Activated CD4-positive, alpha-beta T cell treated with anti-CD3 and anti-CD28 coated beads, Interleukin-2, amount 50 U/mL, for 1 hour (primary cell): ENCODE measurements around the gene DENND6A.
"Not testable (repeated sequence)": the region's sequence is repeated elsewhere in the genome, so short reads cannot be mapped to it uniquely, and the experiment has no call there.

Source experiments
- DNase-seq: peaks from one replicate; pipeline ENCODE4 v3.0.0-alpha.2; 2020

DENND6A gene, protein sequence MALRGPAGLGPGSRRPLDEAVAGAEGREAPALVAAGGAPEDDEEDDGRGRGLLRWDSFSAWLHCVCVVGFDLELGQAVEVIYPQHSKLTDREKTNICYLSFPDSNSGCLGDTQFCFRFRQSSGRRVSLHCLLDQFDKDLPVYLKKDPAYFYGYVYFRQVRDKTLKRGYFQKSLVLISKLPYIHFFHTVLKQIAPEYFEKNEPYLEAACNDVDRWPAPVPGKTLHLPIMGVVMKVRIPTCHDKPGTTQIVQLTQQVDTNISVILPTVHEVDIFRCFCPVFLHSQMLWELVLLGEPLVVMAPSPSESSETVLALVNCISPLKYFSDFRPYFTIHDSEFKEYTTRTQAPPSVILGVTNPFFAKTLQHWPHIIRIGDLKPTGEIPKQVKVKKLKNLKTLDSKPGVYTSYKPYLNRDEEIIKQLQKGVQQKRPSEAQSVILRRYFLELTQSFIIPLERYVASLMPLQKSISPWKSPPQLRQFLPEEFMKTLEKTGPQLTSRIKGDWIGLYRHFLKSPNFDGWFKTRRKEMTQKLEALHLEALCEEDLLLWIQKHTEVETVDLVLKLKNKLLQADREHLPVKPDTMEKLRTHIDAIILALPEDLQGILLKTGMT

DNA sequence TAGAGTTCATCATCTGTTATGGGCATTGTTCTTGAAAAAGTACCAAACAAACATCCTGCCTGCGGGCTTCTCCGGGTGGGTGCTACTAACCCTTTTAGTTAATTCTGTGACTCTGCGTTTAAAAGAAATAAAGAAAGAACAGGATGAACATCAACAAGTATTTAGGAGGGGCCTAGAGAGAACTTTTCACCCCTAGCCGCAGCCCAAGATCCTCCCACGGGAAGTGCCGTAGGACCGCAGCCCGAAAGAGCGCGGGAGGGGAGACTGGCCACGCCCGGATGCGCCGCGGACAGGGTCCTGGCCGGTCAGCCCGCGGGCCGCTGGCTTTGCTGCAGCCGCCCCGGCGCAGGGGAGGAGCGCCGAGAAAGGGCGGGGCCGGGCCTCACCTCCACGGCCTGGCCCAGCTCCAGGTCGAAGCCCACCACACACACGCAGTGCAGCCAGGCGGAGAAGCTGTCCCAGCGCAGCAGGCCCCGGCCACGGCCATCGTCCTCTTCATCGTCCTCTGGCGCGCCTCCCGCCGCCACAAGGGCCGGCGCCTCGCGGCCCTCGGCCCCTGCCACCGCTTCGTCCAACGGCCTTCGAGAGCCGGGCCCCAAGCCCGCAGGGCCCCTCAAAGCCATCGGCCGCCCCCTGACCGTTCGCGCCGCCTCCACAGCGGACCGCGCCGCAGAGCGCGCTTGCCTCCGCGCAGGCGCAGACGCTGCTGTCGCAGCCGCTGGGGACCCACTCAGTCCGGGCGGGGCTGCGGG is at the start of gene DENND6A:
Gene DENND6A, minus strand, starts transcription at position 682 of the 752 bp plus-strand sequence. Its CDS starts 59 bp downstream, at position 623.
- peak; percentile 94 for DNase-seq

DNA sequence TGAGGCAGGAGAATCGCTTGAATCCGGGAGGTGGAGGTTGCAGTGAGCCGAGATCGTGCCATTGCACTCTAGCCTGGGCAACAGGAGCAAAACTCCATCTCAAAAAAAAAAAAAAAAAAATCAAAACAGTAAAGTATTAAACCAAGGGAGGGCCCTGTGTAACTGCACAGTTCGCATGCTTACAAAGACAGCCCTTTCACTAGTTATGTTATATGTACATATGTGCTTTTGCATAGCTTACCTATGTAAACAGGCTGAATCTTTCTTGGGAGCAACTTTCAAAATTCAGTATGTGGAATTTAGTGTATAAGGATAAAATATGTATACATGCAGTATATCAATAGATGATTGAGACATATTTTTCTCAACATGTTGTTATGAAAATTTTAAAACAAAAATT is 47.1 kb upstream of the DENND6A start:
- no peak for DNase-seq

DNA sequence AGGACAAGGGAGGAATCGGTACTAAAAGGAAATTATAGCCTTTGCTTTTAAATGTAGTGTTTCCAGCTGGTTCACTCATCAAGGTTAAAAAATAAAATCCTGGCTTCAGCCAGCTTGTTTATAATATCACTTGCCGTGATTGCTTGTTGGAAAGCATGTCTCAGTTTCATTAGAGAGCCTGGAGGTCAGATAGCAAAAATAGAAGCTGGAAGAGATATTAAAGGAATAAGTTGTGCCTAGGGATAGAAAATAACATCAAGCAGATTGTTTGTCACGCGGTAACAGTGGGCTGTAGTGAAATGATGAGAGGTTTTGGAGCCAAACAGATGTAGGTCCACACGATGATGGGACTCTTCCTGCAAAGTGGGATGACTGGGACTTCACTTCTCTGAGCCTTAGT is 45.5 kb upstream of the DENND6A start:
- no peak for DNase-seq

DNA sequence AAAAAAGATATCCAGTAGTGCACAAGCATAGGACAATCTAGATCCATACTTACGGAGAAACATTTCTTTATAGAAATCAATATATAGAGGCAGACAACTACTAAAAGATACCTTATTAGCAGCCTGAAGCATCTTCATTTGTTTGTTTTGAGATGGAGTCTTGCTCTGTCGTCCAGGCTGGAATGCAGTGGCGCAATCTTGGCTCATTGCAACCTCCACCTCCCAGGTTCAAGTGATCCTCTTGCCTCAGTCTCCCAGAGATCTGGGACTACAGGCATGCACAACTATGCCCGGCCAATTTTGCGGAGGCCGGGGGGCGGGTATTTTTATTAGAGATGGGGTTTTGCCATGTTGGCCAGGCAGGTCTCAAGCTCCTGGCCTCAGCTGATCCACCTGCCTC is 45.0 kb upstream of the DENND6A start:
- no peak for DNase-seq

DNA sequence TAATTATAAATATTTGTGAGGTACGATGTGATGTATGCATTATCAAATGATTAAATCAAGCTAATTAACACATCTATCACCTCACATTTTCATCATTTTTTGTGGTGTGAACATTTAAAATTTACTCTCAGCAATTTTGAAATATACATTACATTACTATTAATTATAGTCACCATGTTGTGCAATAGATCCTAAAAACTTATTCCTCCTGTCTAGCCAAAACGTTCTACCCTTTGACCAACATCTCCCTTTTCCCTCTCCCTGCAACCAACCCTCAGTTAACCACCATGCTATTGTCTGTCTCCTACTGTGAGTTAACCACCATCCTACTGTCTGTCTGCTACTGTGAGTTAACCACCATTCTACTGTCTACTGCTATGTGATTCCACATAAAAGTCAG is 42.5 kb upstream of the DENND6A start:
- DNase-seq: no peak

DNA sequence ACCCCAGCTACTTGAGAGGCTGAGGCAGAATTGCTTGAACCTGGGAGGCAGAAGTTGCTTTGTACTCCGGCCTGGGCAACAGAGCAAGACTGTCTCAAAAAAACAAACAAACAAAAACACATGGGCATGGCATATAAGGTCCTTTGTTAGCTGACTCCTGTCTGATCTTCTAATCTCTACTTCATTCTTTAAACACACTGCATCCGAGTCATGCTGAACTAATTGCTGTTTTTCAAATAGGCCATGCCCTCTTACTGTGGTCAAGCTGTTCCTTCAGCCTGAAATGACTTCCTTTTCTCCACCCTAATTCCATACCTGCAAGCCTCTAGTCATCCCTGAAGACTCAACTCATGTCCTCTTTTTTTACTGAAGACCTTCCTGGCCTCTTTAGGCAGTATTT is 40.9 kb upstream of the DENND6A start:
- no peak for DNase-seq

DNA sequence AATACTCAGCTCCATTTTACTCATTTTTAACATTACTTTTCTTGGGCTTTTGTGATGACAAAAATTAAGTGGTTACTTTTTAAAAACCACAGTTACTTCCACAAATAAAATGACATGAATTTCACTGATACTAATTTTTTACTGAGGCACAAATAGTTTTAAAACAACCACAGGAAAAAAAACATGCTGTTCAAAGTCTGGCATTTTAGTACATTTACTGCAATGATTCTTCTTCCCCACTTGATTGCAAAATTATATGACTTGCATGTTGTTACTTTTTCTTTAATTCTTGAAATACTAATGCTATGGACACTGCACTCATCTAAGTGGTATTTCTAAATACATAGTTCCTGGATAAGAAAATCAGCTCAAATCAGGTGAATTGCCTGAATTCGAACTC is 38.4 kb upstream of the DENND6A start:
- DNase-seq: no peak

DNA sequence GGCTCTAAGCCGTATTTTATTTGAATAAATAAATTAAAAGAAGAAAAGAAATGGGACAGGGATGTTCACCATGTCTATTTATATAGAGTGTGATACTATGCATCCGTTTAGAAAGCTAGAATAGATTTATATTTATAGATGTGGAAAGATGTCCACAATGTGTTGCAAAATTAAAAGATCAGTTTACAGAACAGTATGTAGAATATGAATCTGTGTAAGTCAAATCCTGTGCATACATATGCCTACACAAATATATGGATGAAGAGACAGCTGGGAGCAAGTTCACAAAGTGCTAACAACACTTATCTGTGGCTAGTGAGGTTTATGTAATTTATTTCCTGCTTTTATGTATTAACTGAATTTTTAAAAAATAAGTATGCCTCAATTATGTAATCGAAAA is 37.8 kb upstream of the DENND6A start:
- no peak for DNase-seq

DNA sequence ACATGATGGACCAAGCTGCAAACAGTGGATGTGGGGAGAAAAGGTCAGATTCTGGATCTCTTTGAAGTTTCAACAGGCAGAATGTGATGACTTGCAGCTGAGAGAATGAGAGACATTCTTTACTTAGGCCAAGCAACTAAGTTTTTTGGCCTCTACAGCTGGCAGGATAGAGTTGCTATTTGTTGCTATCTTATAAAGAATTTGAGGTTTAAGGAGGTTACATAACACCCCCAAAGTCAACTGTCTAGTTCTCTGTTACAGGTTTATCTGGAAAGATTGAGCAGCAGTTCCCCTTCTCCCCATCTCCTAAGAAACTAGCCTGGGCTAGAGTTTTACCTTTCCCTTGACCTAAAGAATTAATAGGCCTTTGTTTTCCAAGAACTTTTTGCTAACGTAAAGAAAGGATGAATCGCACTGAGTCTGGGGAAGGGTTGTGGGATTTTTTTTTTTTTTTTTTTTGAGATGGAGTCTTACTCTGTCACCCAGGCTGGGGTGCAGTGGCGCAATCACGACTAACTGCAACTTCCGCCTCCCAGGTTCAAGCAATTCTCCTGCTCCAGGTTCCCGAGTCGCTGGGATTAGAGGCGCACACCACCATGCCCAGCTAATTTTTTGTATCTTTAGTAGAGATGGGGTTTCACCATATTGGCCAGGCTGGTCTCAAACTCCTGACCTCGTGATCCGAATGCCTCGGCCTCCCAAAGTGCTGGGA is 36.6 kb upstream of the DENND6A start:
- no peak for DNase-seq

DNA sequence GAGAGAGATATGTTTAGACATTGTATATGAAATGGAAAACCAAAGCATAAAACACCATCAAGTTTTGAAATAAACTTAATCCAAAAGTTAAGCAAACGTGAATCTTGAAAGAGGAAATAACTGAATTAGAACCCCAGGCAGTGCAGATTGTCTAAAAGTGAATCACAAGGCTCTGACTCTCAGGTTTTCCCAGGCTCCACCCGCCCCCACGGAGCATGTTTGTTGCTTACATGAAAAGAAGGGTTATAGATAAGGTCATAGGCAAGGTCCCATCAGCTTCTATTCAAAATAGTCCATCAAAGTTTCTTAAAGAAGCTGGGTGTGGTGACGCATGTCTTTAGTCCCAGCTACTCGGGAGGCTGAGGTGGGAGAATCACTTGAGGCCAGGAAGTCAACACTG is 34.2 kb upstream of the DENND6A start:
- DNase-seq: no peak

DNA sequence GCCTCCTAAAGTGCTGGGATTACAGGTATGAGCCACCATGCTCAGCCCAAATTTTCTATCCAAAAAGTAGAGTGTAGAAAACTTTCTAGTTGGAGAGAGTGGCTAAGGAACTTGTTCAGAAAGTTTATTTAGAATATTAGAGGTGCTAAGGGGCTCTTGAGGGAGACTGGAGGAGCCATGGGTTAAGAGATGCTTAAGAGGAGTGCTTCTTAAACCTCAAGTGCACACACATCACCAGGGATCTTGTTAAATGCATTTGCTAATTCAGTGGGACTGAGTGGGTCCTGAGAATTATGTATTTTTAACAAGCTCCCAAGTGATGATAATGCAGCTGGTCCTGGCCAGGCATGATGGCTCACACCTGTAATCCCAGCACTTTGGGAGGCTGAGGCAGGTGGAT is 33.5 kb upstream of the DENND6A start:
- no peak for DNase-seq

DNA sequence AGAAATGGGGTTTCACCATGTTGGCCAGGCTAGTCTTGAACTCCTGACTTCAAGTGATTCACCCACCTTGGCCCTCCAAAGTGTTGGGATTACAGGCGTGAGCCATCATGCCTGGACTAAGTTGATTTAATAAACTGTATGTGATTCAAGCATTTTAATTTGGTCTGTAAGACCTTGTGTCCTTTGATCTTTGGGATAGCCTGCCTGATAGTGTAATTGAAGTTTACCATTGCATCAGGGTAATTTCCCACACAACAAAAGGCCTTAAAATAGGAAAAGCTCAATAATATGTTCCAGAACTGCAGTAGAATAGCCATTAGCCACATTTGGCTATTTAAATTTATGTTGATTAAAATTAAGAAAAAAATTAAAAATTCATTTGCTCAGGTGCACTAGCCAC is 25.2 kb upstream of the DENND6A start:
- no peak for DNase-seq

DNA sequence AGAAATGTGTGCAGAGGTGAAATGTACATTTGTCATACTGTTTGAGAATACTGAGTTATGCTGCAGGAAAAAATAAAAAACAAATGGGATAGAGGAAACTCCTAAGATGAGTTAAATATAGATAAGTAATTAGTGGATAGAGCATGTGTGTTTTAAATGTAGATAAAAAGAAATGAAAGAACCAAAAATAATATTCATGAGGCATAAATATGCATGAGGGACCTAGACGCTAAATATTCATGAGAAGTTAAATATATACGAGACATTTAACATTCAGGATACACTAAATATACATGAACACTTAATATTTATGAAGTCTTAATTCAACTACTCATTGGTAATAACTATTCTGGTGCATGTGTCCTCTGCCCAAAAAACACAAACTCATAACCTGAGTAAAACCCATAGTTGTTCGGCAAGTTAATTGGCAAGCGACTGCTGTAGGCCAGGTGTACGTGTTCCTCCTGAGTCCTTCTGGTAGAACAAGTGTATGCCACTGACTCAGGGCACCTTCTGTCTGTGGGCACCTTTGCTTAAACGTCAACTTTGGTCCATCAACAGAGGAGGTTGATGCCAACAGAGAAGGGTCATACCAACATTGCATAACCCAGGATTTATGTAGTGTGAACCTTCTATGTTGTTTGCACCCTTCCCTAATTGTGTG is 24.5 kb upstream of the DENND6A start:
- no peak for DNase-seq

DNA sequence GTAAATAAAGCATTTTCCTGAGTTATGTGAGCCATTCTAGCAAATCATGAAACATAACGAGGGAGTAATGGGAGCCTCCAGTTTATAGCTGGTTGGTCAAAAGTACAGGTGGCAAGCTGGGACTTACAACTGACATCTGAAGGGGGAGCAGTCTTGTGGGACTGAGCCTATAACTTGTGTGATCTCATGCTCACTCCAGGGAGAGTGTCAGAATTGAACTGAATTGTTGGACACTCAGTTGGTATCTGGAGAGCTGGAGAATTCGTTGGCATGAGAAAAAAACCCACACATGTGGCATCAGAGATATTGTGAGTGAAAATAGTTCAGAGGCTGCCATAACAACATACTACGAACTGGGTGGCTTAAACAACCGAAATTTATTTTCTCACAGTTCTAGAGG is 22.8 kb upstream of the DENND6A start:
- no peak for DNase-seq

DNA sequence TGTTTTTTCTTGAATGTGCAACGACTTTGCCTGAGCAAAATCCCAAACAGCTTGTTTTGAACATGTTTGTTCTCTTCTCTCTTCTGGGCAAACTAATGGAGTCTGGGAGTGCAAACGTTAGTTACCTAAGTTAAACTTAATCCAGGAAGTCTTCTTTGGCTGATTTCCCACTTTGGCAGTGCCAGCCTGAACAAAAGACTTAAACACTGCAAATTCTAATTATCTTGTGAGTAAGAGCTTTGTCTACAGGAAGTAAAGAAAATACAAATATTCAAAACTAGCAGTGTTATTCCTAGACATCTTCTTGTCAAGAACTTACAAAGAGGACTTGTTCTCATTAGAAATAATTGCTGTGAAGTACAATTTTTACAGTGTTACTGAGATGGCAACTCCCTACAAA is 16.7 kb upstream of the DENND6A start:
- no peak for DNase-seq

DNA sequence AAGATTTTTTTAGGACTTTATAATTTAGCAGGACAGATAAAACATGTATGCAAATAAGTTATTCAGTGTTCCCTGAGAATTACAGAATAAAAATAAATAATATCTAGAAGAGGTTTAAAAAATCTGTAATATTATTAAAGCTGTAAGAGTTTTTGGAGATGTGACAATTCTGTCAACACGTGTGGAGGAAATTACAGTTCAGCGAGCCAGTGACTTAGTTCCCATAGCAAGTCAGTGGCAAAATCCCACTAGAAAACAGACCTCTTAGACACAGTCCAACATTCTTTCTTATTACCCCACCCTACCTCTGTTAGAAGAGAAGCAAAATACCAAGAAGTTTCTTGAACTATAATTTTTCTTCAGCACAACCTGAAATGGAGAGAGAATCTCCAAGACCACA is 16.2 kb upstream of the DENND6A start:
- DNase-seq: no peak

DNA sequence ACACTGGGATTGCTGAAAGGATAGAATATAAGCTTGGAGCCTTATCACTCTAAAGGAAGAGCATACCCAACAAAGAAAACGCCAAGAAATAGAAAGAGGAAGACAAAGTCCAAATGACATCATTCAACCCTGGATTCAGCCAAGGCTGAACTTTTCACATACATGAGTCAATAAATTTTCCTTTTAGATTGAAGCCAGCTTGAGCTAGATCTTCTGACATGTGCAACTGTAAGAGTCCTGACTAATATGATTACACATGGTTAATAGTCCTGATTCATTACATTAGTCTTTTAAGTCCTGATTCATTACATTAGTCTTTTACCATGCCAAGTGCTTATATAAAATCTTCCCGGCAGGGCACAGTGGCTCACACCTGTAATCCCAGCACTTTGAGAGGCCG is 13.6 kb upstream of the DENND6A start:
- no peak for DNase-seq

DNA sequence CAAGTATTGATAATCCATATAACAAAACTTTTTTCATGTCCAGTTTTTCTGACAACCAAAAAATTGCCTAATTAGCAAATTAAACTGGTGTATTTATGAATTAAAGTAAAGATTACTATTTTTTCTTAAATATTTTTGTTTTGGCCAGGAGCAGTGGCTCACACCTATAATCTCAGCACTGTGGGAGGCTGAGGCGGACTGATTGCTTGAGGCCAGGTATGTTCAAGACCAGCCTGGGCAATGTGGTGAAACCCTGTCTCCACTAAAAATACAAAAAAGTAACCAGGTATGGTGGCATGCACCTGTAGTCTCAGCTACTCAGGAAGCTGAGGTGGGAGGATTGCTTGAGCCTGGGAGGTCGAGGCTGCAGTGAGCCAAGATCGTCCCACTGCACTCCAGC is 12.5 kb upstream of the DENND6A start:
- DNase-seq: not testable (repeated sequence)

DNA sequence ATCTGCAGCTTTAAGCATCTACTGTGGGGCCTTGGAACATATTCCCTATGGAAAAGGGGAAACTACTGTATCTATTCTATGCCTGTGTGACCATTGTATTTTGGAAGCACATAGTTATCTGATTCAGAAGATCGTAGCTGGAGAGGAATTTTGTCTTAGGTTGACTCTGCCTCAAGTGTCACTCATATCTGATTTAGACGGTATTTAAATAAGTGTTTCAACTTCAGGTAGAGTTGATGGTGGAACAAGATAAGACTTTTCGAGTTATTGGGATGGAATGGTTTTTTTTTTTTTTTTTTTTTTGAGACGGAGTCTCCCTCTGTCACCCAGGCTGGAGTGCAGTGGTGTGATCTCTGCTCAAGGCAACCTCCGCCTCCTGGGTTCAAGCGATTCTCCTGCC is 8.9 kb upstream of the DENND6A start:
- DNase-seq: no peak

DNA sequence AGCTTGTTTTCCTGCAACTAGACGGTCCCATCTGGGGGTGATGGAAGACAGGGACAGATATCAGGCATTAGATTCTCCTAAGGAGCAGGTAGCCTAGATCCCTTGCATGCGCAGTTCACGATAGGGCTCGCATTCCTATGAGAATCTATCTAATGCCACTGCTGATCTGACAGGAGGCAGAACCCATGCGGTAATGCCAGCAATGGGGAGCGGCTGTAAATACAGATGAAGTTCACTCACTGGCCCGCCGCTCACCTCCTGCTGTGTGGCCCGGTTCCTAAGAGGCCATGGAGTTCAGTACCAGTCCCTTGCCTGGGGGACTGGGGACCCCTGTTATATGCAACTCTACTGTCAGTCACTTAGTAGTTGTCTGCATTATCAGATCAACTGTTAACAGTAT is 7.9 kb upstream of the DENND6A start:
- DNase-seq: no peak

DNA sequence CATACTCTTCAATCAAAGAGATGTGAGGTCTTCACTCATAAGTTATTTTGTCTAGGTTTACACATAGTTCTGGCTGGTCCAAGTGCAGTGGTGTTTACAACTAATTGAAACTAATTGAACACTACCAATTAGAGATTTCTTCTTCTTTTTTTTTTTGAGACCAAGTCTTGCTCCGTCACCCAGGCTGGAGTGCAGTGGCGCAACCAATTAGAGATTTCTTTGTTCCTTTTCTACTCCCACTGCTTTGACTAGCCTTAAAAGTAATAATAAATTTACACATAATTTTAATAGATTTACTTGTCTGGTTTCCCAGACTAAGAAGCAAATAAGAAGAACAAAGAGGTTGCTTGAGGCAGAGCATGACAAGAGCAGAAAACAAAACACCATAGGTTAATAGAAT is 6.7 kb upstream of the DENND6A start:
- DNase-seq: no peak

DNA sequence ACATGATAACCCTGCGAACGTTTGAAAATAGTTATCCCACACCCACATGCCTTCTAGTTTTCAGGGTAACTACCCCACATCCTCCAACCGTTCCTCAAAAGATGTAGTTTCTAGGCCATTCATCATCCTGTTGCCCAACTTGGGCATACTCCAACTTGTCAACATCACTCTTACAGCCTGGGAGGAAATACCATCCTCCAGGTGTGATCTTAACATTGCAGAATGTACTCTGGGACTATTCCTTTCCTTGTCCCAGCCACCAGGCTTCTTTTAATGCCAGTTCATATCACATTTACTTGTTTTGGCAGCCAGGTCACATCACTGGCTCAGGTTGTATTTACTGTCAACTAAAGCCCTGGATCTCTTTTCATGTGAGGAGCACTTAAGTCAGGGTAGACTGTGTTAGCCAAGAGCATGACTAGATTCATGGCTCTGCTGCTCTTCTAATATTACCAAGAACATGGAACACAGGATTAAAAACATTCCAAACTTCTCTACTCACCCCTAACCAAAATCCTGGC is 4.0 kb upstream of the DENND6A start:
- DNase-seq: no peak

DNA sequence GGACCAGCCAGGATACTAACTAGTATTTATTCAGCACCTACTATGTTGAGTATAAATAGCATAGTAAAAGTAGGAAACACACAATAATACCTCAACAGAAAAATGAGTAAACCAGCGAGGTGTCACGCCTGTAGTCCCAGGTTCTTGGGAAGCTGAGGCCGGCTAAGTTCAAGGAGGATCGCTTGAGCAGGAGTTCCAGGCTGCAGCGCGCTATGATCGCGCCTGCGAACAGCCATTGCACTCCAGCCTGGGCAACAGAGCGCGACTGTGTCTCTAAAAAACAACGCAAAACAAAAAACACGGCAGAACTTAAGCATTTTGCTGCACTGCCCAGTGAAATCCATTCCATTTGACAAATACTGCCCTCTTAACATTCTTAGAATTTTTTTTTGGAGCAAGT is 1.3 kb upstream of the DENND6A start:
- no peak for DNase-seq
